Stomach smooth muscle (tissue), 2 donors: ENCODE measurements around the gene CCSER2.

ENCODE experiments used
- H3K27ac ChIP-seq: one replicate; pipeline ENCODE4 v1.7.0; 2013; ENCODE audit warnings: mild to moderate bottlenecking, low read length, inconsistent platforms
- H3K27me3 ChIP-seq, 2 donors: one replicate each; pipeline ENCODE4 v1.7.0; 2013; ENCODE audit warnings: low read length in 2 of 2; ENCODE audit not compliant: insufficient read depth in 2 of 2, control insufficient read depth in 1 of 2
- H3K36me3 ChIP-seq, 2 donors: one replicate each; pipeline ENCODE4 v1.7.0; 2013; ENCODE audit warnings: low read length in 2 of 2; ENCODE audit not compliant: control insufficient read depth in 2 of 2, insufficient read depth in 2 of 2
- H3K4me1 ChIP-seq: one replicate; pipeline ENCODE4 v1.7.0; 2013; ENCODE audit warnings: low read length; ENCODE audit not compliant: control insufficient read depth, insufficient read depth
- H3K4me3 ChIP-seq, 2 donors: one replicate each; pipeline ENCODE4 v1.7.0; 2013; ENCODE audit warnings: low read length in 2 of 2
- H3K9ac ChIP-seq, 2 donors: one replicate each; pipeline ENCODE4 v1.7.0; 2013; ENCODE audit warnings: low read length in 2 of 2, mild to moderate bottlenecking in 1 of 2
- H3K9me3 ChIP-seq, 2 donors: one replicate each; pipeline ENCODE4 v1.7.0; 2013; ENCODE audit warnings: low read length in 2 of 2; ENCODE audit not compliant: control insufficient read depth in 2 of 2
- donor health status: healthy.
- donor health status: Pancreatic carcinoma.

CCSER2 gene

DNA sequence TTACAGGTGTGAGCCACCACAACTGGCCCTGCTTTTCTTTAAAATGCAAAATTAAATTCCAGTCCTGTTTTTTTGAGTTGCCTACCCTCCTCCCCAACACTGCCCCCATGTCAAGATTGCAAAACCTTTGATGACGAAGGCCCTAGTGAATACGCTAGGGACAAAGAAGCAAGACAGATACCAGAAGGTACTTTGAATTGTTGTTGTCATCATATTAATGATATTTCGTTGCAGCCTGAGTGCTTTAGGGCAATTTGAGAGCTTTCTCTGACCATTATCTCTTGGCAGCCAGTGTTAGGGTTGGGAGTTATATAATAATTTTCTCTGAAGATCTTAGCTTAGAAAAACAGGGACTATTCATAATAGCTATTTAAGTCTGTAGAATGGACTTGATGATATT lies 7.1 kb downstream of the CCSER2 start:
- H3K36me3 ChIP-seq = no peaks in the 10 kb centered on the region
- peaks cover 8% of the 10 kb centered on the region for H3K4me1 ChIP-seq
- no peak overlapping the region for H3K27ac ChIP-seq
- no peak overlapping the region for H3K9ac ChIP-seq
- H3K4me3 ChIP-seq = no peak overlapping the region
- H3K27me3 ChIP-seq = no peaks in the 10 kb centered on the region
- no peaks in the 10 kb centered on the region for H3K9me3 ChIP-seq

GRCh38 chr10:84336406-84337090 lies 8.2 kb downstream of the CCSER2 start:
- no peak overlapping the region for H3K4me3 ChIP-seq
- no peaks in the 10 kb centered on the region for H3K36me3 ChIP-seq
- no peaks in the 10 kb centered on the region for H3K27me3 ChIP-seq
- peaks cover 8% of the 10 kb centered on the region for H3K4me1 ChIP-seq
- no peak overlapping the region for H3K9ac ChIP-seq
- no peaks in the 10 kb centered on the region for H3K9me3 ChIP-seq
- H3K27ac ChIP-seq = no peak overlapping the region

GRCh38 chr10:84337199-84337598 lies 8.8 kb downstream of the CCSER2 start:
- Histone ChIP-seq H3K27me3 (no peaks in the 10 kb centered on the region), H3K27ac (no peak overlapping the region), H3K4me3 (no peak overlapping the region), H3K9ac (no peak overlapping the region), H3K4me1 (peaks cover 8% of the 10 kb centered on the region), H3K36me3 (no peaks in the 10 kb centered on the region), H3K9me3 (no peaks in the 10 kb centered on the region)

- Histone ChIP-seq H3K36me3 (no peaks in the 10 kb centered on the region), H3K9me3 (no peaks in the 10 kb centered on the region), H3K27ac (no peak overlapping the region), H3K27me3 (no peaks in the 10 kb centered on the region), H3K9ac (no peak overlapping the region), H3K4me3 (no peak overlapping the region), H3K4me1 (peaks cover 8% of the 10 kb centered on the region)
Measured at GRCh38 chr10:84339025-84339424, 10.6 kb downstream of the CCSER2 start.

- Histone ChIP-seq H3K4me3 (no peak overlapping the region), H3K4me1 (peaks cover 8% of the 10 kb centered on the region), H3K27me3 (no peaks in the 10 kb centered on the region), H3K9ac (no peak overlapping the region), H3K27ac (no peak overlapping the region), H3K9me3 (no peaks in the 10 kb centered on the region), H3K36me3 (no peaks in the 10 kb centered on the region)
Measured at GRCh38 chr10:84340187-84340586, 11.8 kb downstream of the CCSER2 start.

DNA sequence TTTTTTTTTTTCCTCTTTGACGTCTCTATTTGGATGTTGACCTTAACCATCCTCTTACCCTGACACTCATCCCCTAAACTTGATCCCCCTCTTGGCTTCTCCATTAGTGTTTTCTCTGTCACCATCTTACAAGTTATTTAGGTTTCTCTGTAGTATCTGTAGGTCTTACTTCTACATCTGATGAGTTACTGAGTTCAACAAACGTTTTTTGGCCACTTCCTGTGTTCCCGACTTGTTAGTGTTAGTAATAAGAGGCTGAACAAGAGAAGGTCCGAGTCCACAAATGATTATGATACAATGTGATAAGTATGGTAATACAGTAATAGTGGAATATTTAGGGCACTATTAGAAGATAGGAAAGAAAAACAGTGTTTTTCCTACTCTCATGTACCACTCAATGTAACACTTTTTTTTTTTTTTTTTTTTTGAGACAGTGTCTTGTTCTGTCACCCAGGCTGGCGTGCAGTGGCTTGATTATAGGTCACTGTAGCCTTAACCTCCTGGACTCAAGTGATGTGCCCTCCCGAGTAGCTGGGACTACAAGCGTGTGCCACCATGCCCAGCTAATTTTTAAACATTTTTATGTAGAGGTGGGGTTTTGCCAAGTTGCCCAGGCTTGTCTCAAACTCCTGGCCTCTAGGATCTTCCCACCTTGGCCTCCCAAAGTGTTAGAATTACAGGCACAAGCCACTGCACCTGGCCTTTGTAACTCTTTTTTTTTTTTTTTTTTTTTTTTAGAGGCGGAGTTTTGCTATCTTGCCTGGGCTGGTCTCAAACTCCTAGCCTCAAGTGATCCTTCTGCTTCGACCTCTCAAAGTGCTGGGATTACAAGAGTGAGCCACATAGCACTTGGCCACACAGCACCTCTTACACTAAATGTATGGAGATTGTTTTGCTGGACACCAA lies 12.5 kb downstream of the CCSER2 start:
- Histone ChIP-seq H3K27ac (no peak overlapping the region), H3K27me3 (no peaks in the 10 kb centered on the region), H3K4me3 (no peak overlapping the region), H3K36me3 (no peaks in the 10 kb centered on the region), H3K4me1 (peaks cover 8% of the 10 kb centered on the region), H3K9me3 (no peaks in the 10 kb centered on the region), H3K9ac (no peak overlapping the region)

- no peaks in the 10 kb centered on the region for H3K9me3 ChIP-seq
- no peak overlapping the region for H3K4me3 ChIP-seq
- no peaks in the 10 kb centered on the region for H3K27me3 ChIP-seq
- H3K36me3 ChIP-seq = no peaks in the 10 kb centered on the region
- no peak overlapping the region for H3K9ac ChIP-seq
- H3K4me1 ChIP-seq = peaks cover 5% of the 10 kb centered on the region
- no peak overlapping the region for H3K27ac ChIP-seq
Measured at GRCh38 chr10:84341538-84341856, 13.1 kb downstream of the CCSER2 start.

DNA sequence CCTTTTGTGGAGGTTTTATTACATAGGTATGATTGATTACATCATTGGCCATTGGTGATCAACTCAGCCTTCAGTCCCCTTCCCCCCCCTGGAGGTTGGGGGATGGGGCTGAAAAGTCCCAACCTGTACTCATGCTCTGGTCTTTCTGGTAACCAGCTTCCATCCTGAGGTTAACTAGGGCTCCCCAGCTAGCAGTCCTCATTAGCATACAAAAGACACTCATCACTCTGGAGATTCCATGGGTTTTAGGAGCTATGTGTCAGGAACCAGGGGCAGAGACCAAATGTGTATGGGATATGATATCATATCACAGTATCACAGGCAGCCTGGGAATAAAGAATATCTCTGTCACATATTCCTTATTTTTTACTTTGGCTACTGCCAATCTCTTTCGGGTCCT lies 13.6 kb downstream of the CCSER2 start:
- no peak overlapping the region for H3K9ac ChIP-seq
- H3K27me3 ChIP-seq = no peaks in the 10 kb centered on the region
- H3K27ac ChIP-seq = no peak overlapping the region
- no peak overlapping the region for H3K4me3 ChIP-seq
- H3K36me3 ChIP-seq = no peaks in the 10 kb centered on the region
- peaks cover under 1% of the 10 kb centered on the region for H3K4me1 ChIP-seq
- H3K9me3 ChIP-seq = no peaks in the 10 kb centered on the region

DNA sequence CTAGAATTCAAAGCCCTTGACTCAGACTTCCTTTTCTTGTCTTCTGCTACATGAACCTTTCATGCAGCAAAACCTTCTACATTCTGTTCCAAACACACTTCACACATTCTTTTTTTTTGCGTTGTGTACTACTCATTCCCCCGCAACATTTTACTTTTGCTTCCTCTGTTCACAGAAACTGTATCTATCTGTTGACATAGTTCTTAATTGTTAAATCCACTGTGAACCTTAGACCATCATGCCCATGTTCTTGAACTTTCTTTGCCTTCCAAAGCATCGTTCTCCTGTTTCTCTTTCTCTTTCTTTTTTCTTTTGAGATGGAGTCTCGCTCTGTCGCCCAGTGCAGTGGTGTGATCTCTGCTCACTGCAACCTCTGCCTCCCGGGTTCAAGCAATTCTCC lies 14.2 kb downstream of the CCSER2 start:
- Histone ChIP-seq H3K9me3 (no peaks in the 10 kb centered on the region), H3K27ac (no peak overlapping the region), H3K27me3 (no peaks in the 10 kb centered on the region), H3K4me1 (no peaks in the 10 kb centered on the region), H3K4me3 (no peak overlapping the region), H3K36me3 (no peaks in the 10 kb centered on the region), H3K9ac (no peak overlapping the region)

GRCh38 chr10:84343831-84344230 lies 15.4 kb downstream of the CCSER2 start:
- Histone ChIP-seq H3K4me3 (no peak overlapping the region), H3K36me3 (no peaks in the 10 kb centered on the region), H3K27me3 (no peaks in the 10 kb centered on the region), H3K27ac (no peak overlapping the region), H3K9me3 (no peaks in the 10 kb centered on the region), H3K9ac (no peak overlapping the region), H3K4me1 (no peaks in the 10 kb centered on the region)

DNA sequence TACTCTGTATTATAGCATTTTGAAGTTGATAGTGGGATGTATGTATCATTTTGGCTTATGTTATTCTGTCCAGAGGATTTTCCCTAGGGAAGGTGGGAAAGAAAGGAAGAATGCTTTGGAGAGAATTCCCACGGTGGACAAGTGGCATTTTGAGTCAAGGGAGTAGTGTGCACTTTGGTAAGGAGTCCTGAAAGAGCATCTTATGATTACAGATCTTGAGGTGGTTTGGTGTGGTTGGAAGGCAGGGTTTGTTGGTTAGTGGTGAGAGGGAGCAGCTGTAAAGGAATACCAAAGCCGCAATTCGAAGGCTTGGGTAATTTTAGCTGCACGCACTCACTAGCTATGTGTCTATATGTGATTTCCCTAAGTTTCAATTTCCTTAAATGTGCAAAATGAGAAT lies 16.1 kb downstream of the CCSER2 start:
- Histone ChIP-seq H3K4me3 (no peak overlapping the region), H3K4me1 (no peaks in the 10 kb centered on the region), H3K27ac (no peak overlapping the region), H3K9me3 (no peaks in the 10 kb centered on the region), H3K36me3 (no peaks in the 10 kb centered on the region), H3K27me3 (no peaks in the 10 kb centered on the region), H3K9ac (no peak overlapping the region)
